GM12891 (cell line): Measurements from ENCODE around the gene ANKRD33B.
"Not testable (repeated sequence)": the region's sequence is repeated elsewhere in the genome, so short reads cannot be mapped to it uniquely, and the experiment has no call there.

Source experiments
- DNase-seq: peaks from one replicate; pipeline ENCODE4 v3.0.0; 2011; ENCODE audit warnings: low spot score; ENCODE audit not compliant: insufficient read length
- FAIRE-seq: peaks from 2 replicates; lab custom pipeline; 2011; peaks lifted over from hg19 to GRCh38; lab: Jason Lieb, UNC
- PAX5 ChIP-seq: IDR thresholded peaks from 2 replicates; pipeline ENCODE4 v1.6.1; 2011; ENCODE audit warnings: low read length, moderate library complexity, mild to moderate bottlenecking; ENCODE audit not compliant: insufficient read depth, severe bottlenecking
- POLR2A ChIP-seq: IDR thresholded peaks from 2 replicates; pipeline ENCODE4 v1.6.1; 2011; ENCODE audit warnings: low read depth, low read length, control low read depth
- POLR2AphosphoS5 ChIP-seq: IDR thresholded peaks from 2 replicates; pipeline ENCODE4 v1.6.1; 2011; ENCODE audit warnings: low read depth, low read length, control low read depth
- POU2F2 ChIP-seq: IDR thresholded peaks from 2 replicates; pipeline ENCODE4 v1.6.1; 2011; ENCODE audit warnings: low read depth, mild to moderate bottlenecking, control low read depth, low read length, moderate library complexity
- SPI1 ChIP-seq: IDR thresholded peaks from 2 replicates; pipeline ENCODE4 v1.6.1; 2011; ENCODE audit warnings: low read depth, low read length, control low read depth
- TAF1 ChIP-seq: IDR thresholded peaks from 2 replicates; pipeline ENCODE4 v1.6.1; 2011; ENCODE audit warnings: low read depth, low read length, control low read depth

ANKRD33B gene

DNA sequence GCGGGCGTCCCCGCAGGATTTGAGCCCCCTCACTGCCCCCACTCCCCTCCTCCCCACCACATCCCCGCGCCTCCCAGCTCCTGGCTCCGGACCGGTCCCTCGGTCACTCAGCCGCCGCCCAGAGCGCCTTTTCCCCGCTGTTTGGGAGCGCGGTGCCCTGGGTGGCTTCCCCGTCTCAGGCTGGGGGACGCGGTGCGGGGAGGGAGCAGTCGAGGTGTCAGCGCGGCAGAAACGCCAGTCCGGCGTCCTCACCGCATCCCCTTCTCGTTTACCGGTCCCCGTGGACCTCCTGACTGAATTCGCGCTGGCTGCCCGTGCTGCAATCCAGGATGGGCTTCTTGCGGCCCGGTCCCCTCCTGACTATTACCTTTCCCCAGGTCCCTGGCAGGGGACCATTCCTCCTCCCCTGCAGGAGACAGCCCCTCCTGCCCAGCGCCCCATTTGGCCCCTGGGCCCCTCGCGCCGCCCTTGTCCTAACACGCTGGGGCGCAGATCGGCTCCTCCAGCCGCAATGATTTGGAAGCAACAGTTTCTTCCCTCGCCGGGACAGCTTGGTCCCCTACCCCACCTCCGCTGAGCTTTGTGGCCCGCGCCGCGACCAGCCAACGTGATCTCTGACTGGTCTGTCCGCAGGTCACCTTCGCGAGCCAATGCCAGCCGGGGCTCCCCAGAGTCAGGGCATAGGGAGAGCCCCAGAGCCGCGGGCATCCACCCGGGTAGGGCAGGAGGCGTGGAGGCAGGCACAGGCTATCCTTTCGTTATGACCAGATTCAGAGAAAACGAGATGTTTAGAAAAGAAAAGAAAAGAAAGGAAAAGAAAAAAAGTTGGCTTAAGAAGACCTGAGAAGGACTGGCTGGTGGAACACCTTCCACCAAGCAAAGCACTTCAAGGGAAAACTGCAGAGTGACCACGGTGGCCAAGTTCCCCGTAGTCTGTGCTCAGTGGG, 1.2 kb downstream of the ANKRD33B start:
- FAIRE-seq (no peak), DNase-seq (no peak)
- TF ChIP-seq TAF1 (no peak), SPI1 (no peak), POU2F2 (no peak), POLR2AphosphoS5 (no peak), PAX5 (no peak), POLR2A (no peak)

DNA sequence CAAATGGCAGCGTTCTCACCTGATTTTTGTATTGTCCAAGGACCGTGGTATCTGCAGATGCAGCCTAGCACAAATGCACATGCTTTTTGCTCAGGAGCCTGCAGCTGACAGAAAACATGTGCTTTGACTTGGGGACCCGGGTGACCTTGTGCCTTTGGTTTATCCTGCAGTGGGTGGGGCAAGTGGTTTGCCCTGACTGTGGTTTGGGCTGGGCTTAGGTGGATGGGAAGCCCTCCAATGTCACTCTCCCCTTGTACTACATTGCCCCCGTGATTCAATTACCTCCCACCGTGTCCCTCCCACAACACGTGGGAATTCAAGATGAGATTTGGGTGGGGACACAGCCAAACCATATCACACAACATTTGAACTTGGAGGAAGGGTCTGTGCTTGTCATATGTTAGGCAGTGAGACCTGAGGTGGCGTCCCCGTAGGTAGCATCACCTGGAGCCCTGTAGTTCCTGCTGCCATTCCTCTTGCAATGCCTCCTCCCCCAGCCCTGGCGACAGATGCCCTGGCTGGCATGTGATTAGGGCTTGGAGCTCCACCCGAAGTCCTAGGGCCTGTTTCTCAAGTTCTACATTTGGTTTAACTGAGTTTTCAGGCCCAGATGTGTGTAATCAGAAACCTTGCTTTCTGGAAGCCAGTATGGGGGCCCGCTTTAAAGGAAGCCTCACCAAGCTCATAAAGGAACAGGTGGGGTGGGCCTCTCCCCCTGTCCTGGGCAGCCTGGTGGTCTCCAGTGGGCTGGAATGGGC, 2.1 kb downstream of the ANKRD33B start:
- DNase-seq (no peak), FAIRE-seq (peak; percentile 40)

DNA sequence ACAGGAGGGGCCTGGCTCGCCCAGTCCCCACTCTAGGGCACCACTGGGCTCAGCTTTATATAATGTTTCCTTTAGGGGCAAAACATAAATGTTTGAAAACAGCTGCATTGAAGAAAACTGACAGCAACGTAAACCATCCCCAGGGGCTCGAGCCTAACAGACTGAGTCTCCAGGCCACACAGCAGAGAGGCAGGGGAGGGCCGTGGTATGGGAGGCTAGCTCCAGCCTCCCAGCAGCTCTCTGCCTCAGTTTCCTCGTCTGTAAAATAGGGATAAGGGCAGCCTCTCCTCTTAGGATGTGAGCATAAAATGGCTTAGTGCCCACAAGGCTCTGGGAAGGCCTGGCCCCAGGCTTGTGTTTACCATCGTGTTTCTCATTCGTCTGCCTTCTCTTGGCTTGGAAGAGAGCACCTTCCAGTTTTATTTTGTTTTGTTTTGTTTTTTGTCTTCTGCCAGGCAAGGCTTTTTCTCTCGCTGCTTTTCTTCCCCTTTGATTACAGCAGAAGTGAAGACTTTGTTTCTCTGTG, 2.7 kb downstream of the ANKRD33B start:
- FAIRE-seq: no peak
- TF ChIP-seq POLR2A (no peak), POLR2AphosphoS5 (no peak), TAF1 (no peak), PAX5 (no peak), POU2F2 (no peak), SPI1 (no peak)
- DNase-seq: no peak

More for the DNA sequence above, 2.1 kb downstream of the ANKRD33B start:
- TF ChIP-seq POU2F2 (no peak), SPI1 (no peak), POLR2AphosphoS5 (peak; percentile 33; the same call in 1 of the 2 replicates)

- TF ChIP-seq POU2F2 (no peak), POLR2AphosphoS5 (no peak), TAF1 (no peak), SPI1 (no peak), PAX5 (no peak), POLR2A (no peak)
- DNase-seq: no peak
- peak; percentile 20 for FAIRE-seq
These were observed 3.3 kb downstream of the ANKRD33B start for GRCh38 chr5:10567121-10567591.

DNA sequence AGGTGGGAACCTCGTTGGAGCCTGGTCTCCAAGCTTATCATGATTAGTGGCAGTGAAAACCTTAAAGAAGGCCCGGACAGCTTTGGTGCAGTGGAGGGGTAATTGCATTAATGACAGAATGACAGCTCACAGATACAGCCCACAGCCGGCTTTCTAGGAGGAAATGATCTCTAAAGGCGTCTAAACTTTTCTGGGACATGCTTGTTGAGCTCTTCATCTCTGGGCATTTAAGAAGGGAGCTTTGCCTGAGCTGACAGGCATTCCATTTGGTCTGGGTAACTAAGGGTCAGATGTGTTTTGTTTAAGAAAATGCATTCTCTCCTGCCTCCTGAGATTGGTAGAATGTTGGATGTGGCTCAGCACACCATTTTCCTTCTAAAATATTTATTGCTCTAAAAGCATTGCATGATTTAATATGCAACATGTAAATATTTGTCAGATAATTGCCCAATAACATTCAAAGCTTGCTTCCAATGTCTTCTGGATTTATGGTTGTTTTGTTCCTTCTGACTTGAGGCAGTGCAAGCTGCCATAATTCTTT, 4.0 kb downstream of the ANKRD33B start:
- no peak for FAIRE-seq
- TF ChIP-seq TAF1 (no peak), SPI1 (no peak), POLR2A (no peak; the same call in 1 of the 2 replicates), POU2F2 (no peak), POLR2AphosphoS5 (no peak), PAX5 (no peak)

DNA sequence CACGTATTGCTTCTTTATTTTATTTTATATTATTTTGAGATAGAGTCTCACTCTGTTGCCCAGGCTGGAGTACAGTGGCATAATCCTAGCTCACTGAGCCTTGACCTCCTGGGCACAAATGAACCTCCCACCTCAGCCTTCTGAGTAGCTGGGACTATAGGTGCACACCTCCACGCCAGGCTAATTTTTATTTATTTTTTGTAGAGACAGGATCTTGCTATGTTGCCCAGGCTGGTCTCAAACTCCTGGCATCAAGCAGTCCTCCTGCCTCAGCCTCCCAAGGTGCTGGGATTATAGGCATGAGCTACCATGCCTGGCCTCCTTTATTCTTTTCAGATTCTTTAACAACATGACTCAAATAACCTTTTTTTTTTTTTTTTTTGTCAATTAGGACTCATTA, 6.7 kb downstream of the ANKRD33B start:
- FAIRE-seq, DNase-seq: not testable (repeated sequence)

More for the DNA sequence above, 4.0 kb downstream of the ANKRD33B start:
- DNase-seq: no peak

DNA sequence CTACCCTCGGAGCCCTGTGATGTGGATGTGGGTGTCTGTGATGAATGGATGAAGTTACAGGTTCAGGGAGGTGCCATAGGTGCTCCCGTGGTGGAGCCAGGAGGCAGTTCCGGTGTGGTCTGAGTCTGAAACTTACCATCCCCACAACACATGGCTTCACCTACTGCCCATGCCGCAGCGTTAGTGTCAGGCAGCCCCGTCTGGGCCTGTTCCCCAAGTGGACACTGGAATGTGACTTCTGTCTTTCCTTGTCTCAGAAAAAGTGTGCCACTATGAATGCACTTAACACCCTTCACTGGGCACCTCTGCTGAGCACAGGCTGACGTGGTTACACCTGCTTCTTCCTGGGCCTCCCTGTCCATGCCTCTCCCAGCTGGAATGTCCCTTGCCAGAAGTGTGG, 8.6 kb downstream of the ANKRD33B start:
- TF ChIP-seq PAX5 (no peak), POLR2AphosphoS5 (no peak), POU2F2 (no peak), TAF1 (no peak), SPI1 (no peak), POLR2A (no peak)
- FAIRE-seq (no peak), DNase-seq (no peak)

DNA sequence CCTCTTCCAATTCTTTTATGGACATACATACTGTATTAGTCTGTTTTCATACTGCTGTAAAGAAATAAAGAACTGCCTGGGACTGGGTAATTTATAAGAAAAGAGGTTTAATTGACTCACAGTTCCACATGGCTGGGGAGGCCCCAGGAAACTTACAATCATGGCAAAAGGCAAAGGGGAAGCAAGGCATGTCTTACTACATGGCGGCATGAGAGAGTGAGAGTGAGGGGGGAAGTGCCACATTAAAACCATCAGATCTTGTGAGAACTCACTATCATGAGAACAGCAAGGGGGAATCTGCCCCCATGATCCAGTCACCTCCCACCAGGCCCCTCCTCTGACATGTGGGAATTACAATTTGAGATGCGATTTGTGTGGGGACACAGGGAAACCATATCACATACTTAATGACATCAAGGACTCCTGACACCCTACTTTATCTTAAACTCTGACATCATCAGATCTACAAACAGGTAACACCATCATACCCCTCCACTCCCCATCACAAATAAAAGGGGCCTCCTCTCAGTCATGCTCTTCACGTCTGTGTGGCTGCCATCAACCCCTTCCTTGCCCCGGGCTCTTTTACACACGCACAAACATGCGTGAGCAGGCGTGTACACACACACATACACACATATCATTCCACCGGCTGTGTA, 9.7 kb downstream of the ANKRD33B start:
- no peak for FAIRE-seq
- no peak for DNase-seq
- TF ChIP-seq SPI1 (peak; percentile 52), POLR2A (no peak; the same call in 1 of the 2 replicates)

- FAIRE-seq: not testable (repeated sequence)
These were observed 11.0 kb downstream of the ANKRD33B start for GRCh38 chr5:10574879-10575278.

More at GRCh38 chr5:10574879-10575278, 11.0 kb downstream of the ANKRD33B start:
- not testable (repeated sequence) for DNase-seq
